ENCODE measurements around the gene CCS. TPM values are rescaled to one million over a fixed set of nuclear protein-coding genes. Genes with fewer than 3 reads are reported as not detected.

Gene CCS
- total and polyA plus RNA-seq, 5 donors: 30.3 to 45.8 (median 35.1) TPM

DNA sequence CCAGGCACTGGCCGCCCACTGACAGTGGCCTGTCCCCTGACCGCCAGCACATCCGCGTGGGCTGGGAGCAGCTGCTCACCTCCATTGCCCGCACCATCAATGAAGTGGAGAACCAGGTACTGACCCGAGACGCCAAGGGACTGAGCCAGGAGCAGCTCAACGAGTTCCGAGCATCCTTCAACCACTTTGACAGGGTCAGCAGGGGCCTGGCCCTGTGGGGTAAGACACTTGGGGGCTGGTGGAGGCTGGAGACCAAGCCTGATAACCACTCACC lies 31.1 kb upstream of the CCS start:
- DNase-seq (no peak), ATAC-seq (no peak)
- no peaks in the 10 kb centered on the region for H3K27me3 ChIP-seq (ENCODE audit: control insufficient read depth, insufficient read depth)
- intact Hi-C loops (cut with DNase I): no loop called here
- no peaks in the 10 kb centered on the region for H3K9me3 ChIP-seq (ENCODE audit: control insufficient read depth, low read length)
- H3K4me3 ChIP-seq (ENCODE audit: low read length): no peak overlapping the region
- WGBS: 93% methylated on average over 9 of the region's 9 CpGs
- H3K27ac ChIP-seq (ENCODE audit: low read length): no peak overlapping the region
- H3K4me1 ChIP-seq (ENCODE audit: control insufficient read depth, insufficient read depth, low read length): peaks cover 3% of the 10 kb centered on the region

DNA sequence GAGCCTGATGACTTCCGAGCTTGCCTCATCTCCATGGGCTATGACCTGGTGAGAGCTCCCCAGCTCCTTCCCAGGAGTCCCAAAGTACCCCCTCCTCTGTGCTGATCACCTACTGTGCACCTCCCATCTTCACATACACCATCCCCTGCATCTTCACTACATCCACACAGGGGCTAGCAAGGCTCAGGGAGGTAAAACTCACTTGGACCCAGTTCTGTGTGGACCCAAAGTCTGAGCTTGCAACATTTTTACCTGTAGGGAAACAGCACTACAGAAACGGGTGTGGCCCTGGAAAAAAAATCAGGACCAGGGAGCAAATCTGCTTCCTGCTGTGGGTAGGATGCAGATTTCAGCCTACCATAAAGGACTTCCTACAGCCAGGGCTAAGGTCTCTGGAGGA lies 30.7 kb upstream of the CCS start:
- no peak for ATAC-seq
- intact Hi-C loops (cut with DNase I): no loop called here
- Histone ChIP-seq H3K27ac (ENCODE audit: low read length) (no peak overlapping the region), H3K27me3 (ENCODE audit: control insufficient read depth, insufficient read depth) (no peaks in the 10 kb centered on the region), H3K4me3 (ENCODE audit: low read length) (no peak overlapping the region), H3K9me3 (ENCODE audit: control insufficient read depth, low read length) (no peaks in the 10 kb centered on the region), H3K4me1 (ENCODE audit: control insufficient read depth, insufficient read depth, low read length) (peaks cover 3% of the 10 kb centered on the region)
- 77% methylated on average over 2 of the region's 2 CpGs for WGBS
- no peak for DNase-seq

DNA sequence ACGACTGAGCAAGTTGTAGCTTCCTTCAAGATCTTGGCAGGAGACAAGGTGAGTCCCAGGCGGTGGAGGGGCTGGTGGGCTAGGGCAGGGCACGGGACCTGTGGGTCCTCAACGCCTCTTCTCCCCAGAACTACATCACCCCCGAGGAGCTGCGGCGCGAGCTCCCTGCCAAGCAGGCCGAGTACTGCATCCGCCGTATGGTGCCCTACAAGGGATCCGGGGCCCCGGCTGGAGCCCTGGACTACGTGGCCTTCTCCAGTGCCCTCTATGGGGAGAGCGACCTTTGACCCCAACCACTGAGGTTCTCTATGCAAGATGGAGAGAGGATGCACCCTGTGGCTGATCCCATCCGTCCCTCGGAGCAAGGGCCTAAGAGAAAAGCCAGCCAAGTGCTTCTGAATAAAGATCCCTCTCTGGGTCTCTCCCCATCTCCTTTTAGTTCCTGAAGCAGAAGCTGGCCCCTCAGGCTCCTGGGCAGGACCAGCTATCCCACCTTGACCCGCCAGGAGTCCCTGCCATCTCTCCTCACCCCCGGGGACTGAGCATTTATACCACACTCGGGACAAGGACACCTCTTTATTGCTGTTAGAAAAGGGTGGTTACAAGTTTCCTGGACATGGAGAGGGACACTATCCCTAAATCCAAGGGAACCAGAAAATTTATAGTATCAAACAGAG lies 29.9 kb upstream of the CCS start:
- DNase-seq: no peak
- intact Hi-C loops (cut with DNase I): no loop called here

DNA sequence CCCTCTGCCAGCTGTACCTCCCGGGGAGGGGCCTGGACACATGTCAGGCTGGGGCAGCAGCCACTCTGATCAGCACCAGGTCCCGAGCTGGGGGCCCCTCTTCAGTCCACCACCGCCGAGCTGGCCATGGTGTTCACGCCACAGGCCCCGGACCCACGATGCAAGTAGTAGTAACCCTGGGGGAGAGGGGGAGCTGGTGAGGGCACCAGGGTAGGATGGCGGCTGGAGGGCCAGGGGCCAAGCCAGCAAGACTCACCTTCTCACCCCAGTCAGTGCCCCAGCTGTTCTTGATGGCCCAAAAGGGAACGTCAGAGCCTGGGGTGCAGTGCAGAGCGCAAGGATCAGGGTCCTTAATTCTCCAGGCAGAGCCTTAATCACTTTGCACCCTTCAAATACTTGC lies 29.2 kb upstream of the CCS start:
- intact Hi-C loops (cut with DNase I): no loop called here
- Histone ChIP-seq H3K4me3 (ENCODE audit: low read length) (no peak overlapping the region), H3K27me3 (ENCODE audit: control insufficient read depth, insufficient read depth) (no peaks in the 10 kb centered on the region), H3K9me3 (ENCODE audit: control insufficient read depth, low read length) (no peaks in the 10 kb centered on the region), H3K4me1 (ENCODE audit: control insufficient read depth, insufficient read depth, low read length) (peaks cover 3% of the 10 kb centered on the region), H3K27ac (ENCODE audit: low read length) (no peak overlapping the region)
- DNase-seq (no peak), ATAC-seq (no peak)
- 91% methylated on average over 10 of the region's 10 CpGs for WGBS

More for the DNA sequence above, 29.9 kb upstream of the CCS start:
- Histone ChIP-seq H3K4me1 (ENCODE audit: control insufficient read depth, insufficient read depth, low read length) (peaks cover 3% of the 10 kb centered on the region), H3K9me3 (ENCODE audit: control insufficient read depth, low read length) (no peaks in the 10 kb centered on the region), H3K4me3 (ENCODE audit: low read length) (no peak overlapping the region), H3K27ac (ENCODE audit: low read length) (no peak overlapping the region), H3K27me3 (ENCODE audit: control insufficient read depth, insufficient read depth) (no peaks in the 10 kb centered on the region)
- 91% methylated on average over 20 of the region's 20 CpGs for WGBS
- no peak for ATAC-seq

DNA sequence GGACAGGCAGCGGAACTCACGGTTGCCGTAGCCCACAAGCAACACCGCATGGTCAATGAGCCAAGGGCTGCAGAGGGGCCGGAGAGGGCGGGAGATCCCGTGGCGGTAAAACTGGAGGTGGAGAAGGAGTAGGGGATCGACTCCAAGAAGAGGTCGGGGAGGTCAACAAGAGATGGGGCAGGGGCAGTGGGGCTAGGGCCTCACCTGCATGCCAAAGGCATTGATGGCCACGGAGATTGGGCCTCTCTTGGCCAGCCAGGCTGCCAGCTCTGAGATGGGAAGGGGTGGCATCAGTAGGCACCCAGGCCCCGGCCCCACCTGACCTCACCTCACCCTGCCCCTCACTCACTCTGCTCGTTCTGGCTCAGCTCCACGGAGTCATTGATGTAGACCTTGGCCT lies 28.4 kb upstream of the CCS start:
- H3K27ac ChIP-seq (ENCODE audit: low read length): no peak overlapping the region
- no peak overlapping the region for H3K4me3 ChIP-seq (ENCODE audit: low read length)
- no peaks in the 10 kb centered on the region for H3K9me3 ChIP-seq (ENCODE audit: control insufficient read depth, low read length)
- H3K4me1 ChIP-seq (ENCODE audit: control insufficient read depth, insufficient read depth, low read length): no peaks in the 10 kb centered on the region
- no peak for ATAC-seq
- 88% methylated on average over 14 of the region's 14 CpGs for WGBS
- intact Hi-C loops (cut with DNase I): no loop called here
- H3K27me3 ChIP-seq (ENCODE audit: control insufficient read depth, insufficient read depth): no peaks in the 10 kb centered on the region
- no peak for DNase-seq

DNA sequence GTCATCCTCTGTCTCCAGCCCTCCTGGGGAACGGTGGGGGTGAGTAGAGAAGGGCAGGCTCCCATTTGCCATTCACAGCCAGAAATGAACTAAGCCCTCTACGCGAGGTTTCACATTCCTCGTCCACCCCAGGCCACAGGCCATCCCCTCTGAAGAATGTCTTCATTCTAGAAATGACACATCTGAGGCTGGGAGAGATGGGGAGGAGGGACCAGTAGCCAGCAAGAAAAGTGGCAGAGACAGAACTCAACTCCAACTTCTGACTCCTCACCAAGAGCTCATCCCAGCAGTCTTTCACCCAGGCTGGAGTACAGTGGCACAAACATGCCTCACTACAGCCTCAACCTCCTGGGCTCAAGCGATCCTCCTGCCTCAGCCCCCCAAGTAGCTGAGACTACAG lies 28.0 kb upstream of the CCS start:
- Histone ChIP-seq H3K4me3 (ENCODE audit: low read length) (no peak overlapping the region), H3K4me1 (ENCODE audit: control insufficient read depth, insufficient read depth, low read length) (no peaks in the 10 kb centered on the region), H3K27ac (ENCODE audit: low read length) (no peak overlapping the region), H3K9me3 (ENCODE audit: control insufficient read depth, low read length) (no peaks in the 10 kb centered on the region), H3K27me3 (ENCODE audit: control insufficient read depth, insufficient read depth) (no peaks in the 10 kb centered on the region)
- intact Hi-C loops (cut with DNase I): no loop called here
- ATAC-seq: no peak
- no peak for DNase-seq
- 88% methylated on average over 5 of the region's 5 CpGs for WGBS

DNA sequence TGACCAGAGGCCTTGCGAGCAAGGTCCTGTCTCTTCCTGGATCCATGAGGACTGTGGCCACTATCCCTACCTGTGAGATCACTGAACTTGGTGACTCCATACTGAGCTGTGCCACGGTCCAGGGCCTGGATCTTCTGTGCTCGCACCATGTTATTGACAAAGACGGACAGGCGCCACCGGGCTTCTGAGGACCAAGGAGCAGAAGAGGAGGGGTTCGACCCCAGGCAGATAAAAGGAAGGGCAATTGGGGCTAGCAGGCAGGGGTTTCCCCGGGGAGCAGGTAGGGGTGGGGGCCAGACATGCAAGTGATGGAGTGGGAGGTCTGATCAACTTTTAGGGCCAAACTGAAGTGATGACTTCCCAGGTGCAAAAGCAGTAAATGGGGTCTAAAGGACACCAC lies 26.8 kb upstream of the CCS start:
- intact Hi-C loops (cut with DNase I): no loop called here
- Histone ChIP-seq H3K4me1 (ENCODE audit: control insufficient read depth, insufficient read depth, low read length) (no peaks in the 10 kb centered on the region), H3K9me3 (ENCODE audit: control insufficient read depth, low read length) (no peaks in the 10 kb centered on the region), H3K27me3 (ENCODE audit: control insufficient read depth, insufficient read depth) (no peaks in the 10 kb centered on the region), H3K4me3 (ENCODE audit: low read length) (no peak overlapping the region), H3K27ac (ENCODE audit: low read length) (no peak overlapping the region)
- ATAC-seq: no peak
- DNase-seq: peak in 1 of 3 donors; percentile 16
- WGBS: 93% methylated on average over 8 of the region's 8 CpGs

DNA sequence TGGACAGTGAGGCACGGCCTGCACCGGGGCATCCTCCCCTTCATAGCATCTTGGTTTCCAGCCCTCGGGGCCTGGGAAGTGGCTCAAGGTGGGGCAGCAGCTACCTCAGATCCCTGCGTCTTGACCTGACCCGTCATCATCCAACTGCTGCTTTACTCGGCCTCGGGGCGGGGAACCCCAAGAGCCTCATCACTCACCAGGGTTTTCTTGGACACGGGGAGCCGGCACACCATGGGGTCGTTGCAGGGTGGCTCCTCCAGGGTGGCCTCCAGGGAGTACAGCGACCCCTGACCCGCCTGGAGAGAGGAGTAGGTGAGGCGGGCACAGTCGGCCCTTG lies 25.2 kb upstream of the CCS start:
- H3K4me3 ChIP-seq (ENCODE audit: low read length): peak overlapping the region; percentile 61
- intact Hi-C loops (cut with DNase I): no loop called here
- H3K4me1 ChIP-seq (ENCODE audit: control insufficient read depth, insufficient read depth, low read length): no peaks in the 10 kb centered on the region
- DNase-seq: no peak
- no peaks in the 10 kb centered on the region for H3K9me3 ChIP-seq (ENCODE audit: control insufficient read depth, low read length)
- H3K27ac ChIP-seq (ENCODE audit: low read length): no peak overlapping the region
- no peaks in the 10 kb centered on the region for H3K27me3 ChIP-seq (ENCODE audit: control insufficient read depth, insufficient read depth)
- no peak for ATAC-seq
- WGBS: 54% methylated on average over 15 of the region's 15 CpGs

DNA sequence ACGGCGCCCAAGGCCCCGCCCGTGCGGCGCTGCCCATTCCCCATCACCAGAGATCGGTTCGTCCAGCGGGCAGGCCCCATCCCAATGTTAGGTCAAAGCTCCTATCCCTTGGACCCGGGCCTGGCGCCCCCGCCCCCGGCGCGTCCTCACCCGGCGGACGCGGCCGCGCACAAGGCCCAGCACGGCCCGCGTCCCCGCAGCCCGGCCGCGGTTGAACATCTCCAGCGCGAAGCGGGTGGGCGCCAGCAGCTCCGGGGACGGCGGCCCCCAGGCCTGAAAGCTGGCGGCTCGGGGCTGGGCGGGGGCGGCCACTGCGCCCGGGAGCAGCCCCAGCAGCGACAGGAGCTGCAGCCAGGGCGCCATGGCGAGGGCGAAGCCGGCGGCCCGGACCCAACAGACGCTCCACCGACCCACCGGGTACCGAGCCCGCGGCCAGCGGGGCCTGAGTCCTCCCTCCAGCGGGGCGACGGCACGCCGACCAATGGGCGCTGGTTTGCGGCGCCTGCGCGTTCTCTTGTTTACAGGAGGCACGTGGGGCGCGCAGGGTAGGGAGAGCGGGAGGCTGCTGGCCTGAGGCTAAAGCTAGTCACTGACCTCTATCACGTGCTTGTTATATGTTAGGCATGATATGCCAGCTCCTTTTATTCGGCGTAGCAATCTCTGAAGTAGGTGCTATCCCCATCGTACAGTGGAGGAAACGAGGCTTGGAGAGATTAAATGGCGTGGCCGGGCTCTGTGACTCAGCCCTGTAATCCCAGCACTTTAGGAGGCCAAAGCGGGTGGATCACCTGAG lies 24.7 kb upstream of the CCS start, which contains the start of gene CTSF:
CTSF (minus strand) TSS at position 483 of the 793 bp plus-strand sequence; CDS start at position 363, 120 bp downstream.
- ATAC-seq (peak; percentile 96), DNase-seq (peak; percentile 89 to 96 (median 96))
- WGBS: 2% methylated on average over 77 of the region's 77 CpGs
- H3K4me1 ChIP-seq (ENCODE audit: control insufficient read depth, insufficient read depth, low read length): no peaks in the 10 kb centered on the region
- no peak within 1 kb of the TSS for H3K27ac ChIP-seq (ENCODE audit: low read length)
- H3K9me3 ChIP-seq (ENCODE audit: control insufficient read depth, low read length): no peaks in the 10 kb centered on the region
- intact Hi-C loops (cut with DNase I): no loop called here
- H3K4me3 ChIP-seq (ENCODE audit: low read length): peak within 1 kb of the TSS; percentile 61
- no peaks in the 10 kb centered on the region for H3K27me3 ChIP-seq (ENCODE audit: control insufficient read depth, insufficient read depth)

DNA sequence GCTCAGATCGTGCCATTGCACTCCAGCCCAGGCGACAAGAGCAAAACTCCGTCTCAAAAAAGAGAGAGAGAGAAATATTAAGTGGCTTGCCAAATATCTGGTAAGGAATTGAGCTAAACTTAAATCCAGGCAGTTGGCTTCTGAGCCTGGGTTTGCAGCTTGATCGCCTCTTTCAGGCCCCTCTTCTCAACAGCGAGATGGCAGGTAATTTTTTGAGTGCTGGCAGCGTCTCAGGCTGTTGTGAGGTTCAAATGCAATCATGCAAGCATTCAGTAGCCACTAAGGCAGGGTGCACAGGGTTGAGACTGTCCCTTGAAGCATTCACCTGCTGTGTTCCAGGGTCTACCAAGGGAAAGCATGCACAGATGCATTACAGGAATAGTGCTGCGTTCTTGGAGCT lies 23.9 kb upstream of the CCS start:
- H3K27ac ChIP-seq (ENCODE audit: low read length): no peak overlapping the region
- H3K4me1 ChIP-seq (ENCODE audit: control insufficient read depth, insufficient read depth, low read length): no peaks in the 10 kb centered on the region
- no peak overlapping the region for H3K4me3 ChIP-seq (ENCODE audit: low read length)
- intact Hi-C loops (cut with DNase I): no loop called here
- H3K27me3 ChIP-seq (ENCODE audit: control insufficient read depth, insufficient read depth): no peaks in the 10 kb centered on the region
- ATAC-seq (no peak), DNase-seq (no peak)
- no peaks in the 10 kb centered on the region for H3K9me3 ChIP-seq (ENCODE audit: control insufficient read depth, low read length)
- WGBS: 76% methylated on average over 7 of the region's 7 CpGs

DNA sequence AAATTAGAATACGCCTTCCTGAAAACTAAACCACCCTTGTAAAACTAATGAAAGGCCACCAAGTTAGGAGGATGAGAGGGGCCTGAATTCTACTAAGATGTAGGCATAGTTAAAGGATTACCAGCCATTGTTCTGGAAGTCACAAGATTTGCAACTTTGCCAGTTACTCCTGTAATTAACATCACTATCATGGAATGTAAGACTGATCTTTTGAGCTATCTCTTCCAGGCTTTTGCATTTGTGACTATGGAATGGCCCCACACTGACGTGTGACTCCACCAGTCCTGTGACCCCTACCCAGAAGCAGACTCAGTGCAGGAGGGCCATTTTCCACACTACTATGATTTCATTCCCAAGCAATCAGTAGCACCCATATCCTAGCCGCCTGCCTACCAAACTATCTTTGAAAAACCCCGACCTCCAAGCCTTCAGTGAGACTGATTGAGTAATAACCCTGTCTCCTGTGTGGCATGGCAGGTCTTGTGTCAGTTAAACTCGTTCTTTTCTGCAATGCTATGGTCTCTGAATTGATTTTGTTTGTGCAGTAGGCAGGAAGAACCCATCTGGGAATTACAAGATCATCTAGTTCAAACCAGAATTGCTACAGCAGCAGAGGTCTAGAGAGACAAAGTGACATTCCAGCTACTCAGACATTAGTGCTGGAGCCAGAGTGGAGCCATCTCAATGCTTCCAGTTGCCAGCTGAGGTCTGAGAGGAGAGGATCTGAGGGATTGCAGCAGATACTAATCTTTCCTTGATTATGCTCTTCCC lies 22.7 kb upstream of the CCS start:
- Histone ChIP-seq H3K4me1 (ENCODE audit: control insufficient read depth, insufficient read depth, low read length) (no peaks in the 10 kb centered on the region), H3K4me3 (ENCODE audit: low read length) (no peak overlapping the region), H3K27me3 (ENCODE audit: control insufficient read depth, insufficient read depth) (no peaks in the 10 kb centered on the region), H3K27ac (ENCODE audit: low read length) (no peak overlapping the region), H3K9me3 (ENCODE audit: control insufficient read depth, low read length) (no peaks in the 10 kb centered on the region)
- intact Hi-C loops (cut with DNase I): loop anchor here in 2 of 4 donors (10.0 kb wide), 1 partner anchor 265 kb away; no protein-coding TSS in a partner anchor
- WGBS: 53% methylated on average over 5 of the region's 5 CpGs
- DNase-seq (no peak), ATAC-seq (no peak)
